Measurements from ENCODE around the gene SEC22C.

GRCh38 chr3:42515976-42516375 lies 65.8 kb downstream of the SEC22C start:
- TF ChIP-seq CTCF (IDR thresholded peaks at IDR 0.05) (no peak), EZH2phosphoT487 (IDR thresholded peaks at IDR 0.05) (no peak)

Data from neural progenitor cell (in vitro differentiated cells).